Endodermal cell (in vitro differentiated cells): ENCODE data around the gene FGF21. TPM values are rescaled to one million over a fixed set of nuclear protein-coding genes. Genes with fewer than 3 reads are reported as not detected.
A peak's percentile ranks its signal among the peaks of the same experiment; 100 is the strongest.

Experiments
- DNase-seq: peaks from one replicate; pipeline ENCODE4 v3.0.0-alpha.2; 2017
- H3K27ac ChIP-seq: 2 replicates; pipeline ENCODE4 v1.5.1; 2013; ENCODE audit warnings: mild to moderate bottlenecking, low read depth, low read length, moderate library complexity
- H3K27me3 ChIP-seq: 2 replicates; pipeline ENCODE4 v1.6.1; 2013; ENCODE audit warnings: mild to moderate bottlenecking, low read length, moderate library complexity; ENCODE audit not compliant: insufficient read depth, control insufficient read depth, poor library complexity, severe bottlenecking
- H3K36me3 ChIP-seq: 2 replicates; pipeline ENCODE4 v1.7.0; 2013; ENCODE audit warnings: mild to moderate bottlenecking, low read length, moderate library complexity; ENCODE audit not compliant: control insufficient read depth, insufficient read depth
- H3K4me1 ChIP-seq: one replicate; pipeline ENCODE4 v1.7.0; 2013; ENCODE audit warnings: low read length; ENCODE audit not compliant: control insufficient read depth, insufficient read depth
- H3K4me3 ChIP-seq: 2 replicates; pipeline ENCODE4 v1.5.1; 2013; ENCODE audit warnings: mild to moderate bottlenecking, low read length, moderate library complexity
- H3K9ac ChIP-seq: 2 replicates; pipeline ENCODE4 v1.6.1; 2013; ENCODE audit warnings: mild to moderate bottlenecking, low read length, moderate library complexity; ENCODE audit not compliant: poor library complexity, severe bottlenecking; ENCODE audit errors: extremely low read depth
- H3K9me3 ChIP-seq: 2 replicates; pipeline ENCODE4 v1.6.1; 2013; ENCODE audit warnings: mild to moderate bottlenecking, low read length, moderate library complexity; ENCODE audit not compliant: control insufficient read depth
- H3K27ac Mint-ChIP-seq: 2 replicates; pipeline ENCODE4 v1.8.0; 2020; ENCODE audit warnings: mixed read lengths
- H3K27me3 Mint-ChIP-seq: 2 replicates; pipeline ENCODE4 v1.8.0; 2021; ENCODE audit warnings: mild to moderate bottlenecking, mixed read lengths; ENCODE audit not compliant: insufficient read depth
- H3K36me3 Mint-ChIP-seq: 2 replicates; pipeline ENCODE4 v1.8.0; 2020; ENCODE audit warnings: low read depth, mixed read lengths
- H3K4me1 Mint-ChIP-seq: 2 replicates; pipeline ENCODE4 v1.8.0; 2020; ENCODE audit warnings: mixed read lengths
- H3K4me3 Mint-ChIP-seq: 2 replicates; pipeline ENCODE4 v1.8.0; 2020; ENCODE audit warnings: mild to moderate bottlenecking, moderate library complexity, mixed read lengths
- H3K9me3 Mint-ChIP-seq: 2 replicates; pipeline ENCODE4 v1.8.0; 2020; ENCODE audit warnings: mild to moderate bottlenecking, mixed read lengths
- CTCF ChIP-seq: fragments of 200-600 bp; sonication (generic); conservative IDR thresholded peaks from 2 replicates; pipeline ENCODE4 v1.5.0; 2021; ENCODE audit warnings: antibody characterized with exemption, mild to moderate bottlenecking
- WGBS, 2 experiments: methylation state at CpG; one replicate each; pipeline versions ENCODE4 v1.1.5 to v1.1.7; 2013; ENCODE audit warnings: missing lambda C conversion rate in 2 of 2, mixed read lengths in 1 of 2; ENCODE audit not compliant: insufficient coverage in 1 of 2, insufficient read length in 1 of 2; 5-methylcytosine and 5-hydroxymethylcytosine counted together
- total RNA-seq, 2 donors: library from RNA; stranded (reverse); fragmentation: NEBNext Ultra II Directional in 1 of 2; extraction: Animal tissue kit (Norgen Biotek cat#: 25700) in 1 of 2; gene quantifications; 2 replicates in 1 of 2; 3 replicates in 1 of 2; pipeline ENCODE4 v1.2.1, GENCODE V29; 2021

The FGF21 gene
- total RNA-seq, 2 donors from 2014 or later: not detected

- no peaks in the 10 kb centered on the region for H3K9me3 ChIP-seq
- TF ChIP-seq CTCF: no peak
- Mint-ChIP-seq H3K4me3 (peak overlapping the region; percentile 62), H3K4me1 (peaks cover 13% of the 10 kb centered on the region), H3K9me3 (no peaks in the 10 kb centered on the region), H3K36me3 (peaks cover 9% of the 10 kb centered on the region), H3K27me3 (peaks cover 25% of the 10 kb centered on the region), H3K27ac (peak overlapping the region; percentile 90)
- peak overlapping the region; percentile 89 for H3K4me3 ChIP-seq
- no peaks in the 10 kb centered on the region for H3K4me1 ChIP-seq
- H3K36me3 ChIP-seq: peaks cover 10% of the 10 kb centered on the region
- no peaks in the 10 kb centered on the region for H3K27me3 ChIP-seq
- H3K9ac ChIP-seq: no peak overlapping the region
- no peak for DNase-seq
- 90 to 93% methylated on average over 5 to 8 of the region's 8 CpGs for WGBS, 2 experiments
- no peak overlapping the region for H3K27ac ChIP-seq
Observed at GRCh38 chr19:48746110-48746509, 9.2 kb upstream of the FGF21 start.

- Mint-ChIP-seq H3K4me1 (peaks cover 12% of the 10 kb centered on the region), H3K9me3 (no peaks in the 10 kb centered on the region), H3K27ac (peak within 1 kb of the TSS; percentile 90), H3K4me3 (peak within 1 kb of the TSS; percentile 62), H3K36me3 (peaks cover 9% of the 10 kb centered on the region), H3K27me3 (peaks cover 21% of the 10 kb centered on the region)
- Histone ChIP-seq H3K9ac (peak within 1 kb of the TSS; percentile 47), H3K27me3 (peaks cover 2% of the 10 kb centered on the region), H3K36me3 (peaks cover 10% of the 10 kb centered on the region), H3K4me3 (peak within 1 kb of the TSS; percentile 89), H3K4me1 (no peaks in the 10 kb centered on the region), H3K9me3 (no peaks in the 10 kb centered on the region), H3K27ac (peak within 1 kb of the TSS; percentile 82)
- TF ChIP-seq CTCF: no peak
- DNase-seq: peak; percentile 95
- WGBS, 2 experiments: 15 to 25% methylated on average over 7 to 31 of the region's 31 CpGs
Observed at GRCh38 chr19:48746738-48747575, 8.4 kb upstream of the FGF21 start, which contains the start of gene IZUMO1. IZUMO1 (minus strand) TSS chr19:48746909; CDS start chr19:48745859, 1,050 bp downstream.

GRCh38 chr19:48749571-48750198 lies 5.6 kb upstream of the FGF21 start:
- no peak overlapping the region for H3K4me3 ChIP-seq
- no peak for DNase-seq
- Mint-ChIP-seq H3K4me1 (peaks cover 20% of the 10 kb centered on the region), H3K36me3 (peaks cover 9% of the 10 kb centered on the region), H3K4me3 (no peak overlapping the region), H3K27ac (no peak overlapping the region), H3K27me3 (peaks cover 26% of the 10 kb centered on the region), H3K9me3 (no peaks in the 10 kb centered on the region)
- H3K9me3 ChIP-seq: no peaks in the 10 kb centered on the region
- peaks cover 14% of the 10 kb centered on the region for H3K27me3 ChIP-seq
- H3K27ac ChIP-seq: no peak overlapping the region
- no peaks in the 10 kb centered on the region for H3K4me1 ChIP-seq
- no peak for TF ChIP-seq CTCF
- peaks cover 10% of the 10 kb centered on the region for H3K36me3 ChIP-seq
- 88 to 89% methylated on average over 3 to 4 of the region's 4 CpGs for WGBS, 2 experiments
- no peak overlapping the region for H3K9ac ChIP-seq
